ENCODE results near the gene REEP1. TPM values are rescaled to one million over a fixed set of nuclear protein-coding genes. Genes with fewer than 3 reads are reported as not detected.

REEP1 gene
- polyA plus RNA-seq, 1 experiment, result 0.10 TPM

DNA sequence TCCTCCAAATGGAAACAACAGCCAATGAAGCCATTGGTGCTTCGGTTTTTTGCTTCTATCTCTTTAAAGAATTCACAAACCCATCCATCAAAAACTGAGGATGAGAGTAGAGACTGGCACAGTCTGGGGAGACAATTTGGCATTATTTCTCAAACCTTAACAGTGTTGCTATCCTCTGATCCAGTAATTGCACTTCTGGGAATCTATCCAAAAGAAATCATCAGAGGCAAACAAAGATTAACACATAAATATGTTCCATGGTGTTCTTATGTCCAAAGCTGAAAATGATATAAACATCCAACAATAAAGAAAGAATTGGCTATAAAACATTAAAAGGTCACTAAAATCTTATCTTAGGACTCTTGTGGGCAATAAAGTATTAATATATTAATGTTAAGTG lies 35.1 kb downstream of the REEP1 start:
- peaks cover 19% of the 10 kb centered on the region for H3K27me3 ChIP-seq (ENCODE audit: control insufficient read depth, insufficient read depth, low read length)
- ChIA-PET POLR2A (no interaction called here), CTCF (no interaction called here)
- H3K4me3 ChIP-seq (ENCODE audit: low read depth, low read length), result no peak overlapping the region
- no peak for DNase-seq (ENCODE audit: low read depth, low spot score)
- no peaks in the 10 kb centered on the region for H3K9me3 ChIP-seq (ENCODE audit: control insufficient read depth, insufficient read depth, low read length)
- no peak overlapping the region for H3K27ac ChIP-seq (ENCODE audit: low read depth, low read length)
- TF ChIP-seq CTCF (IDR thresholded peaks at IDR 0.05; ENCODE audit: low read depth, low read length), result no peak

- Histone ChIP-seq H3K9me3 (ENCODE audit: control insufficient read depth, insufficient read depth, low read length) (no peaks in the 10 kb centered on the region), H3K27ac (ENCODE audit: low read depth, low read length) (no peak overlapping the region), H3K4me3 (ENCODE audit: low read depth, low read length) (no peak overlapping the region), H3K27me3 (ENCODE audit: control insufficient read depth, insufficient read depth, low read length) (peaks cover 24% of the 10 kb centered on the region)
- CTCF ChIA-PET, result no interaction called here
- POLR2A ChIA-PET, result no interaction called here
- TF ChIP-seq CTCF (IDR thresholded peaks at IDR 0.05; ENCODE audit: low read depth, low read length), result no peak
- DNase-seq (ENCODE audit: low read depth, low spot score), result no peak
Measured at GRCh38 chr2:86301711-86302202, 35.7 kb downstream of the REEP1 start.

GRCh38 chr2:86301009-86301408 lies 36.4 kb downstream of the REEP1 start:
- H3K4me3 ChIP-seq (ENCODE audit: low read depth, low read length), result no peak overlapping the region
- H3K27me3 ChIP-seq (ENCODE audit: control insufficient read depth, insufficient read depth, low read length), result peaks cover 21% of the 10 kb centered on the region
- CTCF ChIA-PET, result interaction anchor here (1.0 kb wide), 1 partner anchor 80 kb away, joined by 3 read pairs; no protein-coding TSS in a partner anchor
- no peak overlapping the region for H3K27ac ChIP-seq (ENCODE audit: low read depth, low read length)
- TF ChIP-seq CTCF (IDR thresholded peaks at IDR 0.05; ENCODE audit: low read depth, low read length), result no peak
- DNase-seq (ENCODE audit: low read depth, low spot score), result no peak
- no peaks in the 10 kb centered on the region for H3K9me3 ChIP-seq (ENCODE audit: control insufficient read depth, insufficient read depth, low read length)
- POLR2A ChIA-PET, result no interaction called here

GRCh38 chr2:86300496-86300895 lies 36.9 kb downstream of the REEP1 start:
- Histone ChIP-seq H3K27me3 (ENCODE audit: control insufficient read depth, insufficient read depth, low read length) (peaks cover 18% of the 10 kb centered on the region), H3K4me3 (ENCODE audit: low read depth, low read length) (no peak overlapping the region), H3K27ac (ENCODE audit: low read depth, low read length) (no peak overlapping the region), H3K9me3 (ENCODE audit: control insufficient read depth, insufficient read depth, low read length) (no peaks in the 10 kb centered on the region)
- no peak for TF ChIP-seq CTCF (IDR thresholded peaks at IDR 0.05; ENCODE audit: low read depth, low read length)
- ChIA-PET CTCF (interaction anchor here (1.0 kb wide), 1 partner anchor 80 kb away, joined by 3 read pairs; no protein-coding TSS in a partner anchor), POLR2A (no interaction called here)
- DNase-seq (ENCODE audit: low read depth, low spot score), result no peak

GRCh38 chr2:86298411-86299390 lies 38.7 kb downstream of the REEP1 start:
- no peaks in the 10 kb centered on the region for H3K9me3 ChIP-seq (ENCODE audit: control insufficient read depth, insufficient read depth, low read length)
- TF ChIP-seq CTCF (IDR thresholded peaks at IDR 0.05; ENCODE audit: low read depth, low read length), result peak; percentile 24; the same call in 1 of the 2 replicates
- no peak overlapping the region for H3K27ac ChIP-seq (ENCODE audit: low read depth, low read length)
- ChIA-PET CTCF (no interaction called here), POLR2A (no interaction called here)
- no peak overlapping the region for H3K4me3 ChIP-seq (ENCODE audit: low read depth, low read length)
- no peak for DNase-seq (ENCODE audit: low read depth, low spot score)
- H3K27me3 ChIP-seq (ENCODE audit: control insufficient read depth, insufficient read depth, low read length), result peaks cover 18% of the 10 kb centered on the region
